CD4-positive, alpha-beta T cell treated with Interleukin-6 at 100 ng/mL for 8 hours (primary cell): ENCODE measurements around the gene CCR4.
"Not testable (repeated sequence)": the region's sequence is repeated elsewhere in the genome, so short reads cannot be mapped to it uniquely, and the experiment has no call there.

Experiments used
- DNase-seq: peaks from one replicate; pipeline ENCODE4 v3.0.0-alpha.2; 2020; ENCODE audit warnings: mixed read lengths, low spot score

Gene CCR4

GRCh38 chr3:32951410-32951811, at the start of gene CCR4:
Gene CCR4, plus strand, starts transcription at chr3:32951644. Its CDS starts 1,779 bp downstream, at chr3:32953423.
- DNase-seq = peak; percentile 68

- DNase-seq = peak; percentile 20
These were observed 48.5 kb upstream of the CCR4 start for GRCh38 chr3:32902887-32903371.

- no peak for DNase-seq
These were observed 47.5 kb upstream of the CCR4 start for GRCh38 chr3:32903953-32904352.

- DNase-seq = no peak
These were observed 41.4 kb upstream of the CCR4 start for GRCh38 chr3:32909999-32910398.

- DNase-seq = no peak
These were observed 40.5 kb upstream of the CCR4 start for GRCh38 chr3:32910954-32911353.

- DNase-seq = no peak
These were observed 39.4 kb upstream of the CCR4 start for GRCh38 chr3:32912046-32912445.

GRCh38 chr3:32913790-32914446, 37.5 kb upstream of the CCR4 start:
- no peak for DNase-seq

- DNase-seq = no peak
These were observed 31.5 kb upstream of the CCR4 start for GRCh38 chr3:32919920-32920319.

GRCh38 chr3:32922078-32922477, 29.4 kb upstream of the CCR4 start:
- no peak for DNase-seq

GRCh38 chr3:32930161-32930560, 21.3 kb upstream of the CCR4 start:
- DNase-seq = no peak

- not testable (repeated sequence) for DNase-seq
These were observed 20.2 kb upstream of the CCR4 start for GRCh38 chr3:32931273-32931672.

GRCh38 chr3:32934150-32934742, 17.2 kb upstream of the CCR4 start:
- DNase-seq = no peak

- no peak for DNase-seq
These were observed 14.1 kb upstream of the CCR4 start for GRCh38 chr3:32937331-32937730.

- not testable (repeated sequence) for DNase-seq
These were observed 11.7 kb upstream of the CCR4 start for GRCh38 chr3:32939531-32940284.

GRCh38 chr3:32940726-32941125, 10.7 kb upstream of the CCR4 start:
- DNase-seq = no peak

- DNase-seq = no peak
These were observed 6.3 kb upstream of the CCR4 start for GRCh38 chr3:32945136-32945535.

GRCh38 chr3:32945598-32945997, 5.8 kb upstream of the CCR4 start:
- DNase-seq = not testable (repeated sequence)

- no peak for DNase-seq
These were observed 4.3 kb upstream of the CCR4 start for GRCh38 chr3:32946973-32947788.

- peak; percentile 87 for DNase-seq
These were observed 3.6 kb upstream of the CCR4 start for GRCh38 chr3:32947789-32948238.

GRCh38 chr3:32948625-32949445, 2.6 kb upstream of the CCR4 start:
- no peak for DNase-seq

GRCh38 chr3:32950516-32950915, 928 bp upstream of the CCR4 start:
- DNase-seq = no peak
